NCI-H1048 (cell line): ENCODE results near the gene USP49.

Experiments
- DNase-seq: peaks from one replicate; lab custom pipeline; 2025; lab: John Stamatoyannopoulos, UW

The USP49 gene

GRCh38 chr6:41929924-41930323 is 34.7 kb upstream of the USP49 start:
- DNase-seq = no peak

- DNase-seq = no peak
Observed at GRCh38 chr6:41927253-41927652, 32.1 kb upstream of the USP49 start.

- DNase-seq = no peak
Observed at GRCh38 chr6:41922154-41922553, 27.0 kb upstream of the USP49 start.

- DNase-seq = no peak
Observed at GRCh38 chr6:41921712-41921998, 26.5 kb upstream of the USP49 start.

- peak; percentile 84 for DNase-seq
Observed at GRCh38 chr6:41920921-41921711, 25.9 kb upstream of the USP49 start, which contains the start of the genes BYSL and MED20. BYSL (plus strand) TSS chr6:41921499; CDS start chr6:41921563, 64 bp downstream. MED20 (minus strand) TSS chr6:41921139; CDS start chr6:41921018, 121 bp downstream.

GRCh38 chr6:41917528-41917927 is 22.4 kb upstream of the USP49 start:
- no peak for DNase-seq

GRCh38 chr6:41914869-41915530 is 19.8 kb upstream of the USP49 start:
- DNase-seq = no peak

GRCh38 chr6:41914343-41914742 is 19.2 kb upstream of the USP49 start:
- DNase-seq = no peak

- DNase-seq = no peak
Observed at GRCh38 chr6:41909727-41910126, 14.6 kb upstream of the USP49 start.

GRCh38 chr6:41901882-41902519 is 6.8 kb upstream of the USP49 start:
- DNase-seq = no peak

GRCh38 chr6:41900861-41901260 is 5.7 kb upstream of the USP49 start:
- no peak for DNase-seq

- DNase-seq = no peak
Observed at GRCh38 chr6:41896281-41896680, 1.1 kb upstream of the USP49 start.

GRCh38 chr6:41894366-41895299 is 542 bp downstream of the USP49 start:
- no peak for DNase-seq

- DNase-seq = no peak
Observed at GRCh38 chr6:41892921-41893564, 2.1 kb downstream of the USP49 start.

GRCh38 chr6:41887331-41887751 is 7.8 kb downstream of the USP49 start:
- DNase-seq = no peak

GRCh38 chr6:41885930-41886329 is 9.2 kb downstream of the USP49 start:
- no peak for DNase-seq

GRCh38 chr6:41884957-41885356 is 10.2 kb downstream of the USP49 start:
- no peak for DNase-seq

GRCh38 chr6:41881506-41881905 is 13.7 kb downstream of the USP49 start:
- no peak for DNase-seq

- no peak for DNase-seq
Observed at GRCh38 chr6:41878961-41879405, 16.2 kb downstream of the USP49 start.

- DNase-seq = no peak
Observed at GRCh38 chr6:41878246-41878645, 16.9 kb downstream of the USP49 start.

- no peak for DNase-seq
Observed at GRCh38 chr6:41877051-41877680, 18.0 kb downstream of the USP49 start.
